T-helper 1 cell (primary cell): ENCODE data around the gene ACOT12.
A peak's percentile ranks its signal among the peaks of the same experiment; 100 is the strongest.
"Not testable (repeated sequence)": the region's sequence is repeated elsewhere in the genome, so short reads cannot be mapped to it uniquely, and the experiment has no call there.

Source experiments
- DNase-seq, 5 donors: peaks; one replicate each; pipeline ENCODE4 v3.0.0-alpha.2; 2012 to 2020

Gene ACOT12

DNA sequence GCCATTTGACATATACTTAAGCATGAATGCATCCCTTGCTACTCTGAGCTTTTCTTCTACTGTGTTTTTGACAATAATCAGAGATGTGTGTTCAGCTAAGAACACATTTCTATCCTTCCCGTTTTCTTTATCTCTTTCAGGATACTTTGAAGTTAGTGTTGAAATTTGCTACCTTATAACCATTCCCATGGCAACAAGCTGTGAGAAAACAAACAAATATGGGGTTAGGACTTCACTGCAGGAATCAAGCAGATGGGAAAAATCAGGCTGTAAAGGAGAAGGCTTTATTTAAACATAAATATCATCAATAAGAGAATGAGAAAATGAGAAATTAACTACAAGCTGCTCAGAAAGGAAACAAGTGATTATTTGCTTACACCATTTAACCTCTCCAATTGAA, 57.4 kb downstream of the ACOT12 start:
- DNase-seq: no peak

DNA sequence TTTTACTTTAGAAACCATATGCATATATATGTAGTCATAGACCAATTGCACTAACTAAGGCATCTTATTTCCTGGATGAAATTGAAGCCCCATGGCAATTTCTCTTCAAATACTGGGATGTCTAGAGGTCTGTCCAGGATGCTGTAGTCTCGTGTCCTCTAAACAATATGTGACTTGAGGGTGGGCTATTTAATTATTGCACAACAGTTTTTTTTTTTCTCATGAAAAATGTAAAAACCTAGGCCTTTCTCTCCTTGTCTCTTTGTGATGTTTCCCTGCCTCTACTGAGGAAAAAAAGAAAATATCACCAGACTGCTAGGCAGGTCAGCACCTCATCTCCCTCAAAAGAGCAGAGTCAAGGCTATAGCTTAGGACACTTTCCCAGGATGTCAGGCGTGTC, 58.0 kb downstream of the ACOT12 start:
- no peak for DNase-seq

DNA sequence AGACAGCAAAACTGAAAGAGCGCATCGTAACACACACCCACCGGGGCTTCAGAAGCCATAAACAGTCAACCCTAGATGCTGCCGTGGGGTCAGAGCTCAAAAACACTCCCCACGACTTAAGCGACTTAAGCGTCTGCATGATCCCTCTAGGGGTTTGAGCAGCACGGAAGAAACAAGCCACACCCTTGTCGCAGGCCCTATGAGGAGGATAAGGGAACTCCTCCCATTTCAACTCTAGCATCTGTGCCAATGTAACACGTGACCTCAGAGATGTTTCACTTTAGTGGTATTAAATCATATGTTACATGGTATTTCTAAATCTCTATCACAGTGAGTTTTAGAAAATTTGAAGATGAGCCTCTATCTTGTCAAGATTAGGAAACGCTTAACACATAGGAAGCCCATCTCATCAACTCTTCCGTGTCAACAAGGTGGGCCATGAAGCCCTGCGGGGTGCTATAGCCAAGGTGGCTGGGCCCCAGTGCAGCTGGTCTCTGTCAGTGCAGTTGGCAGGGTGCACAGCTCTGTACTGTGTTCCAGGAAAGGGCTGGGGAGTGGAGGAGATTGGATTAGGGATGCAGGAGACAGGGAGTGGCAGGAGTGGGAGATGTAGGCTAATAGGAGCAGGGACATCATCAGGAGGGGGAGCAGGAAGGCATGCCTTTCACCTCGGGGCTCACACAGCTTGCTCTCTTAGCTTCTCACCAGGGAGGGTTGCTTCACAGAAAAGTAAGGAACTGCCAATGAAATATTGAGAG, 59.5 kb downstream of the ACOT12 start:
- DNase-seq: no peak

DNA sequence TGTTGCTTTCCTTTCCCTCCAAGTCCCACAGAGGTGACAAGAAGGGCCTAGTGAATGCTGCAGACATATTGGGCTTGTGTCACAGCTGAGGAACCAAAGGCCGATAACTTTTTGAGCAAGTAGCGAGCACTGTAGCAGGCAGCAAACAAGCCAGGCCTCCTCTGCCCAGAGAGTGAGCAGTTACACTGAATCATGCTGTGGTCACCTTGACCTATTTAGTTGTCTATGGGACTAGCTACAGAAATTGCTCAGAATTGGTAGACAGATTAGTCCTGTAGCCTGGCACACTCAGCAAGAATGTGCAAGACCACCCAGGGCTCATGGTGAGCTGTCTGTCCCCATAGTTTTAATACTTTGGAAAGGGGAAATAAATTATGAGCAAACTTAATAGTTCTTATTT, 67.4 kb downstream of the ACOT12 start:
- no peak for DNase-seq

DNA sequence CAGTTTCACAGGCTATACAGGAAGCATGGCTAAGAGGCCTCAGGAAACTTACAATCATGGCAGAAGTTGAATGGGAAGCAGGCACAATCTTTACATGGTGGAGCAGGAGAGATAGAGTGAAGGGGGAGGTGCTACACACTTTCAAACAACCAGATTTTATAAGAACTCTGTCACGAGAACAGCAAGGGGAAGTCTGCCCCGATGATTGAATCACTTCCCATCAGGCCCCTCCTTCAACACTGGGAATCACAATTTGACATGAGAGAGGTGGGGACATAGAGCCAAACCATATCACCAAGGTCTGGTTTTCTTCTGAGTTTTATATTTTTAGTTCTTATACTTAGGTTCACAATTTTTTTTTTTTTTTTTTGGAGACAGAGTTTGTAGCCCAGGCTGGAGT, 76.4 kb downstream of the ACOT12 start:
- DNase-seq: no peak

DNA sequence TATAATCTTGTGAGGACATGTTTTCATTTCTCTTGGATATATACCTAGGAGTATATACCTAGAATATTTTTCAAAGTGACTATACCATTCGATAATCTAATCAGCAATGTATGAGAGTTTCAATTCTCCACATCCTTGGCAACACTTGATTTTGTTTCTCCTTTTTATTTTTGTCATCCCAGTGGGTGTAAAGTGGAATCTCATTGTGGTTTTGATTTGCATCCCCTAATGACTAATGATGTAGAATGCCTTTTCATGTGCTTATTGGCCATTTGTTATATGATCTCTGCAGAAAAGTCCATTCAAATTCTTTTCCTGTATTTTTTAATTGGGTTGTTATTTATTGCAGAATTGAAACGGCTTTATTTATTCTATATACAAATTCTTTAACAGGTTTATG, 77.4 kb downstream of the ACOT12 start:
- DNase-seq: no peak

DNA sequence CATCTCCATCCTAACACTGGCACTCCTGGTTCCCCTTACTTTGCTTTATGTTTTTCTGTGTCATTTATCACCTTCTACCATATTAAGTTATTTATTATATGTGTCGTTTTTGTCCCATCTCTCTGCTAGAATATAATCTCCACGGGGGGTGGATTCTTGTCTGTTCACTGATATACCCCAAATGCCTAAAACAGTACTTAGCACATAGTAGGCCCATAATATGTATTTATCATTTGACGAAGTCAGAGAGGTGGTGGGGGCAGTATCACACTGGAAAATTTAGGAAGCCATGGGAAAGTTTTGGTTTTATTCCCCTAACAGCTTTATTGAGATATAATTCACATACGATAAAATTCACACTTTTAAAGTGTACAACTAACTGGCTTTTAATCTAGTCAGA, 78.1 kb downstream of the ACOT12 start:
- no peak for DNase-seq

DNA sequence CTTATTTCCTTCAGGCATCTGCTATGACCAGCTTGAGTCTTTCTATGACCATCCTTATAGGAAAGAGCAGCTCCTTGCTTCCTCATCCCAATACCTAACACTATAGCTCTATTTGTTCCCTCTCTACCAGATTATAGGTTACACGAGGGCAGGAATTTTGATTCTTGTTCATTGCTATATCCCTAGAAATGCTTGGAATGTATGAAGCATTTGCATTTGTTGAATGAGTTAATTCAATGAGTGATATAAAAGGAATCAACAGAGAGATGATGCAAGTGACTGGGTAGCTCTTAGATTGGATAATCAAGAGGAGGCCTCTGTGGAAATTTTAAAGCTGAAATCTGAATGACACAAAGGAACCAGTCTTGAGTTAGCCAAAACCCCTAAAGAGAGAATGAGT, 78.6 kb downstream of the ACOT12 start:
- DNase-seq: no peak

DNA sequence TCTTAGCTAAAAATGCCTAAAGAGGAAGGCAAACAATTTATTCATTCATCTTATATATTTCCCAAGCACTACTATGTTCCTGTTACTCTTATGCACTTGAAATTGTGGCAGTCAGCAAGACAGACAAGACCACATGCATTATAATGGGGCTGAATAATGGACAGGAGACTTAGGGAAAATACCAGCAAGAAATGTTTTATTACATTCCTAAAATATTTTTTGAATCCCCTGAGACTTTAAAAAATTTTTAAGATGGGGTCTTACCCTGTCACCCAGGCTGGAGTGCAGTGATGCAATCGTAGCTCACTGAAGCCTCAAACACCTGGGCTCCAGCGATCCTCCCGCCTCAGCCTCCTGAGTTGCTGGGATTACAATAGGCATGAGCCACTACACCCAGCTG, 79.4 kb downstream of the ACOT12 start:
- DNase-seq: no peak

DNA sequence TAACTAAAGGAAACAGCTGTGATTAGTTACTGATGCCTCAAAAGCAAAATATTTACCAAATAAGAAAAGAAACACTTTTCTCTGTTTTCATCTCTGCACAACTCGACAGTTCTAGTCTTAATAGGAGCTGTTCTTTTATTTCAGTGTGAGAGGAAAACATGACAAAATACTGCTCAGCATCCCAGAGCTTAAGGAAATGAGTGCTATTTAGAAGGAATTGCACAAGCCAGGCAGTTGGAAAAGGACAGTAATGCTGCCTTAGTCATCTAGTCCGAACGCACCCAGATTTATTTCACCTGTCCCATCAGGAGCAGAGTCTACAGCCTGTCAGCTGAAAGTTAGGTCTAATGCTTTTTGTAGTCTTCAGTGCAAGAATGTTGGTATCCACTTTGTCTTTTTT, 80.2 kb downstream of the ACOT12 start:
- DNase-seq: no peak

DNA sequence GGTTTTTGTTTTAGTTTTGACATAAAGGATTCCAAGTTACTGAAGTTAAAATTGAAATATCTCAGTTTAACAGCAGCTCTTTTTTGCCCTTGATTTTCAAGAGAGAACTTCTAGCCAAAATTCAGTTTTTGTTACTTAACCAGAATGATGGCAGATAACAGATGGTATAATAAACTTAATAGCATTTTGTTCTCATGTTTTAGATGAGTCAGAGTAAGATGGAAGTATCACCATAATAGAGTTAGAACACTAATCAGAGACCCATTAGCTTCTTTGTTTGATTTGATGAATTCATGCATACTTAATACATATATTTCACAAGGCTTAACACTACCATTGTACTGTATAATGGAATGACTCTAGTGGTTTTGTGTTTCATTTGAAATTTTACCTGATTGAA, 80.7 kb downstream of the ACOT12 start:
- DNase-seq: no peak

DNA sequence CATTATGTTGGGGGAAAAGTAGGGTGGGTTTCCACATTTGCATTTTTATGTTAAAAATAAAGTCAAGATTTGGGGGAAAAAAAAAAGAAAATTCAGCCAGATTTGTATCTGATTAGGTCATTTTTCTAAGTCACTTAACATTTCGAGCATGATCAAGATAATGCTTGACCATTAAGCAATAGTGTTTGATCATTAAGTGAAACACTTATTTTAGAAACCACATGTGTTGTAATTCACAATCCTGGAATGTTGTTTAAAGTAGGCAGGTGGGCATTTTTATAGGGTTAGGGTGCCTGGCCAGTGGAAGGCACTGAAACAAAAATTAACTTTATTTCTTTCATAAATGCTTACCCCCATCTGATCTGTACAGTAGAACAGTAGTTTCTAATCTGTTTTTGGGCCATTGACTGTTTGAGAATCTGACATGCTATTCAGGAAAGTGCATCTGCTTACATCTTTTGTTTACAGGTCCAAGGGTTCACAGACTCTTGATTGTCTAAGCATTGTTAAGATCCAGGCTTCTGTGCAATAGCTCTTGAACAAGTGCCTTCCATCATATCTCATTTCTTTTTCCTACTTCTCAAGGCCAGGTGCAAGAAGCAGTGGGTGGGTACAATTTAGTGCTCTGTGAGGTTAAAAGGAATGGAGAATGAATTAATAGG, 83.4 kb downstream of the ACOT12 start:
- no peak for DNase-seq

DNA sequence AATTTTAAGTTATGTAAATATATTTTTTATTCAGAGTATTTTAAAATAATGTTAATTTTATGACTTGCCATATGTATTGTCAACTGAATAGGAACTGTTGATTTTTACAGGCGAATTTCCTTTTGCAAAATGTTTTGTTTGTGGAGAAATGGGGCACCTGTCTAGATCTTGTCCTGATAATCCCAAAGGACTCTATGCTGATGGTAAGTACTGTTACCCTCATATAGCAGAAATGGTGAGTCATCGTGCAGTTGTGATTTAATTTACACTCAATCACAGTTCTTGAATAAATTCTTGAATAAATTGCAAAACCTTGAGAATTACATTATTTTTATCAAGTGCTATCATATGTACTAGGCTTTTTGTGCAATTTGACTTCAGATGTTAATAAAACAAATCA, 85.1 kb downstream of the ACOT12 start:
- DNase-seq: no peak

DNA sequence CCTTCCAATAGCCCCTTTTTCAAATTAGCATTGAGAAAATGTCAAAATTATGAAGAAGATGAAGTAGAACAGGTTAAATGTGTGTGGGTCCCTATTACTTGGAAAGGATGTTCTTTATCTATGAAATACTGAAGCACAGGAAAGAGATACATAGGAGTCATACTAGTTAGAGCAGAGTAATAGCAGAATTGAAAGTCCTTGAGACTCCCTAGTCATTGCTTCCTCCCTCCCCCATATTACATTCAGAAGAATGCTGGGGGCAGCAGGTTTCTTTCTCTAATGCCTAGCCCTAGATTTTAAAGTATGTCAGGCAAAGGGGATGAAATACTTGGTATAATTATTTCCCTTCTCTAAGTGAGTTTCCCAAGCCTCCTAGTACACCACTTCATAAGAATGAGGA, 88.1 kb downstream of the ACOT12 start:
- peak in 1 of 5 donors; percentile 44 for DNase-seq

DNA sequence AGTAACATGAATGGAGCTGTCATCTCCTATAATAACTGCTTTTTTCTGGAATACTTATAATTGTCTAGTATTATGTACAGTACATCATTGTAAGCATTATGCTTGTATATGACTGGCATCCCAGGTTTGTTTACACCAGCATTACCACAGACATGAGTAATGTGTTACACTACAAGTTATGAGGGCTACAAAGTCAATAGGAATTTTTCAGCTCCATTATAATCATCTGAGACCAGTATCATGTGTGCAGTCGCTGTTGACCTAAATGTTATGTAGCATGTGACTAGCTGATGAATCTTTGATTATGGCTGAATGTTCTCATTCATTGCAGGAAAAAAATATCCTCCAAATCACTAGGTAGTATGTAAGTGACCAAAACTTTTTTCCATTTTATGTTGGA, 90.4 kb downstream of the ACOT12 start:
- DNase-seq: no peak

DNA sequence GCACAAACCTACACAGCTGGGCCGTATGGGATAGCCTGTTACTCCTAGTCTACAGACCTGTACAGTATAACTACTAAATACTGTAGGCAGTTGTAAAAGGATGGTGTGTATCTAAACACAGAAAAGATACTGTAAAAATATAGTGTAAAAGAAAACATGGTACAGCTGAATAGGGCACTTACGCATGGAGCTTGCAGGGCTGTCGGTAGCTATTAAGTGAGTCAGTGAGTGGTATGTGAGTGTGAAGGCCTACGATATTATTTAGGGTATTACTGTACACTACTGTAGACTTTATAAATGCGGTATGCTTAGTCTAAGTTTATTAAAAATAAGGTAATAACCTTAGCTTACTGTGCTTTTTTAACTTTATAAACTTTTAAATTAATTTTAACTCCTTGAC, 91.3 kb downstream of the ACOT12 start:
- no peak for DNase-seq

DNA sequence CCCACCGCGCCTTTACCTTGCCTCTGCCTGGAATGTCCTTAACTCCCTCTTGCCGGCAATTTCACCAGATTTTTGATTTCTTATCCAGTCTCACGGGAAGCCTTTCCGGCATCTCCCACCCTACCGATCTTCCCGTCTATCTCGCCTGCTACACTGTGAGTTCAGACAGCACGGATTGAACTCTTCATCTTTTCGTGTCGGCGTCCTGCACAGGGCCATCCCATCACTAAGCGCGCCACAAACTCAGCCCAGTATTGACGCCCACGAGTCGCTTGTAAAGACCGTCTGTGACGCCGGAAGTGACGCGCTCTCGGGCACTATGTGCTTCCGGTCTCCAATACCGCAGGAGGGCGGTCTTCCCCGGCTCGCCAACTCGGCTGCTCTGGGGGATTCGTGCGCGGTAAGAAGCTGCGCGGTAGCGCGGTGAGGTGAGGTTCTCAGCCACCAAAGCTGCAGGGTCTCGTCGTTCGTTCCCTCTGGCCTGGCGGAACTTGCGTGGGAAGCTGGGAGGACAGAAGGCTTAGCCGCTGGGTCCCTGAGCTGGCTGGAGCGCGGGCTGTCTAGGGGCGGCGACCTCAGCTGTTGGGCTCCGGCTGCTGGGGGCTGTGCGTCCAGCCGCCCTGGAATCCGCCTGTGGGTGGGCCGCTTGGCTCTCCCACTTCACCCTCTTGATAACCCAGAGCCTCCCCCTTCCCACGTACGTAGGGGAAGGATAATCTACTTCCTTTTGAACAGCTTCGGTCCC, 92.5 kb downstream of the ACOT12 start, which contains the start of gene ZCCHC9:
TSS of gene ZCCHC9 (plus strand) at position 317 of the 745 bp plus-strand sequence. CDS start 3,171 bp downstream, outside the sequence.
- peak; percentile 81 to 95 (median 89) for DNase-seq

DNA sequence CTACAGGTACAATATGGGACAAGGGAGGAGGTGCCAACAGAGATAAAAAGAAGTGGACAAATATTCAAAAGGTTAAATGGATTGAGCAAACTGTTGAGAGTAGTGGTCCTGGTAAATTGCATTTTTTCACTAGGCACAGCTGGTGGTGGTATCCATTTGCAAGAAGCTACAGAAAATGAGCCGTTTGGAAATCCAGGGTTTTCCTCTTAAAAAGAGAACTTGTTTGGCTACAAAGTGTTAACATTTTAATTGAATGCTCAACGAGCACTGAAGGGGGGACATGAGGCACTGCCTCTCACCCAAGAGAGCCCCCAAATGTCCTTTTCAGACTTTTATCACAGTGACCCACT, 93.0 kb downstream of the ACOT12 start:
- DNase-seq: no peak

DNA sequence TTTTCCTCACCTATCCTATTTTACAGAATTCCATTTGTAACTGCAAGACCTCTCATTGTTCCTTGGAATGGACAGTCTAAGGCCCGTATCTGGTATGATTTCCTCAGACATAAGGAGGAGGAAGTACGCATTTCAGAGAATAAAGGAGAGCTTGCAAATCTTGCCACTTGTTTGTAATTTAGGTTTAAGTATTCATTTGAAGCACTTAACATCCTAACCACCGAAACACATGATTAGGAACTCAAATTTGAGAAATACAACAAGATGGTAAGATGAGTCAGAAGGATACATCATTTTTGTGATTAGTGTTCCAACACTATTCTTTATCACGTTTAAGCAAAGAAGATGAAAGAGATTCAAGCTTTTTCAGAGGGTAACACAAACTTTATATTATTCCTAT, 96.4 kb downstream of the ACOT12 start:
- peak in 1 of 5 donors; percentile 26 for DNase-seq

DNA sequence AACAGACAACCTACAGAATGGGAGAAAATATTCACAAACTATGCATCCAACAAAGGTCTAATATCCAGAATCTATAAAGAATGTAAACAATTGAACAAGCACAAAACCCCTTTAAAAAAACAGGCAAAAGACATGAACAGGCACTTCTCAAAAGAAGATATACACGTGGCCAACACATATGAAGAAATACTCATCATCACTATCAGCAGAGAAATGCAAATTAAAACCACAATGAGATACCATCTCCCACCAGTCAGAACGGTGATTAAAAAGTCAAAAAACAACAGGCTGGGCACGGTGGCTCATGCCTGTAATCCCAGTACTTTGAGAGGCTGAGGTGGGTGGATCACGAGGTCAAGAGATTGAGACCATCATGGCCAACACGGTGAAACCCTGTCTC, 99.9 kb downstream of the ACOT12 start:
- DNase-seq: not testable (repeated sequence)

DNA sequence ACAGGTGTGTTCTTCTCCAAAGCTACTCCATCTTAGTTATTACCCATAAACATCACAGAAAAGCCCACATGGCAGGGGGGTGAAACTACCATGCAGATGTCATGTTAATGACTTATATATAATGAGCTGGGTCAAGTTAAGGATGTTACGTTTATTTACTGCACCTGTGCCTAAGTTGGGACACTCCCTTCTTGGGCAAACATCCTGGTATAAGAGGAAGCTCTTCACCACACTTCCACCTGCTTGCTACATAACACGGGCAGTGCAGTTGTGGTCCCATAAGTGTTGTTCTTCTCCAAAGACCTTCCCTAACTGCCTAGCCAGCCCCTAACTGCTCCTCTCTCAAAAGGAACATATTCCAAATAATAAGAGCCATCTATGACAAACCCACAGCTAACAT, 101.8 kb downstream of the ACOT12 start:
- DNase-seq: no peak

DNA sequence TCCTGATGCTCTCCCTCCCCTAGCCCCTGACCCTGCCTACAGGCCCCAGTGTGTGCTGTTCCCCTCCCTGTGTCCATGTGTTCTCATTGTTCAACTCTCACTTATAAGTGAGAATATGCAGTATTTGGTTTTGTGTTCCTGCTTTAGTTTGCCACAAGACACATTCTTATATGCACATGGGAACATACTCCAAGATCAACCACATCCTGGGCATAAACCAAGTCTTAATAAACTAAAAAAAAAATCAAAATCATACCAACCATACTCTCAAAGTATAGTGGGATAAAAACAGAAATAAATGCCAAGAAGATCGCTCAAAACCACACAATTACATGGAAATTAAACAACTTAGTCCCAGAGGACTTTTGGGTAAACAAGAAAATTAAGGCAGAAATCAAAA, 103.8 kb downstream of the ACOT12 start:
- DNase-seq: no peak

DNA sequence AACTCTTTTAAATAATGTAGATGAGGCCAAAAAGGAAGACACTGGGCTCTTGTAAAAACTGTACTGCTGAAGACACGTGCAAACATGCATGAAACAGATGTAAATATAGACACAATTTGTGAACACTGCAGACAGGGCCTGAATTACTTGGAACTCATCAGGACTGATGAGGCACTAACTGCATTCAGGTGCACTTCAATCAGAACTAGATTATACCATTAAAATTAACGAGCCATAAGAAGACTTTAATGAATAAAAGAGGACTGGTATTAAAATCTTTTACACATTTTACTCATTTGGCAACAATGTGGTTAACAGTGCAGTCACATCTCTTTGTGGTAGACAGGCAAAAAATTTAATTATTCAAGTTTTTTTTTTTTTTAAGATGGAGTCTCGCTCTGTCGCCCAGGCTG, 105.9 kb downstream of the ACOT12 start:
- DNase-seq: no peak

DNA sequence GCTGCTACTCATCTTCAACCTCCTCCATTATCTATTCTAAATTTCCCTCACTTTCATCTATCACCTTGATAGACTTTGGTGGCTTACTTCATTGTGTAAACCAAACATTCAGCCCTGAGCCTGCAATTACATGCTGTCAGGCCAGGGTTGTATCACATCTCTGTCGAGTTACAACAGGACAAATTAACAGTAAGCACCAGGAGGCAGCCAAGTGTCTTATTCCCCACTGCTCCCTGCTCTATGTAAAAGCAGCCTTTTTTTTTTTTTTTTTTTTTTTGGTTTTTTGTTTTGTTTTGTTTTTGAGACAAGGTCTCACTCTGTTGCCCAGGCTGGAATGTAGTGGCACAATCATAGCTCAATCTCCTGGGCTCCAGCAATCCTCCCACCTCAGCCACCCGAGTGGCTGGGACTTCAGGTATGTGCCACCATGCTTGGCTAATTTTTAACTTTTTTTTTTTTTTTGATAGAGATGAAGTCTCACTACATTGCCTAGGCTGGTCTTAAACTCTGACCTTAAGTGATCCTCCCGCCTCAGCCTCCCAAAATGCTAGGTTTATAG, 107.8 kb downstream of the ACOT12 start:
- no peak for DNase-seq
